Uterus (tissue), 4 donors: ENCODE measurements around the gene KATNAL1. TPM values are rescaled to one million over a fixed set of nuclear protein-coding genes. Genes with fewer than 3 reads are reported as not detected.

ENCODE experiments used
- DNase-seq, 2 donors: peaks; one replicate each; pipeline ENCODE4 v3.0.0-alpha.2; 2019 to 2020
- H3K27ac ChIP-seq, 2 donors: fragments of 200-600 bp; sonication (generic); 1 replicate in 1 of 2; 2 replicates in 1 of 2; pipeline ENCODE4 v1.5.1; 2016 to 2018
- H3K27me3 ChIP-seq, 2 donors: fragments of 200-600 bp; sonication (generic); one replicate each; pipeline ENCODE4 v1.5.1; 2018 to 2019; ENCODE audit warnings: control low read depth in 1 of 2
- H3K36me3 ChIP-seq, 2 donors: fragments of 200-600 bp; sonication (generic); one replicate each; pipeline ENCODE4 v1.5.1; 2019; ENCODE audit warnings: control low read depth in 1 of 2
- H3K4me1 ChIP-seq, 2 donors: fragments of 200-600 bp; sonication (generic); one replicate each; pipeline ENCODE4 v1.5.1; 2018 to 2019; ENCODE audit warnings: control low read depth in 1 of 2
- H3K4me3 ChIP-seq, 2 donors: fragments of 200-600 bp; sonication (generic); 1 replicate in 1 of 2; 2 replicates in 1 of 2; pipeline ENCODE4 v1.5.1; 2018 to 2019; ENCODE audit warnings: mild to moderate bottlenecking in 1 of 2
- H3K9me3 ChIP-seq, 2 donors: fragments of 200-600 bp; sonication (generic); one replicate each; pipeline ENCODE4 v1.5.1; 2019; ENCODE audit warnings: control low read depth in 1 of 2
- CTCF ChIP-seq, 4 experiments: fragments of 200-600 bp in 2 of 4; fragments of 450-650 bp in 2 of 4; sonication (generic) in 2 of 4; IDR thresholded peaks; one replicate each; pipeline ENCODE4 v1.5.1; 2016 to 2019; ENCODE audit warnings: antibody characterized with exemption in 4 of 4, mild to moderate bottlenecking in 2 of 4, moderate library complexity in 1 of 4
- POLR2A ChIP-seq, 2 donors: fragments of 450-650 bp; IDR thresholded peaks; one replicate each; pipeline ENCODE4 v1.6.1; 2016; ENCODE audit warnings: antibody characterized with exemption in 2 of 2, mild to moderate bottlenecking in 1 of 2, moderate library complexity in 1 of 2
- intact Hi-C: fragments of 100-400 bp; cut with DNase I; formaldehyde crosslinking; loops from one replicate; pipeline ENCODE4 v1.15.1; 2023; ENCODE audit warnings: low total_unique reads
- total RNA-seq, 4 donors: library from RNA; depleted of rRNA in 3 of 4; stranded (reverse); fragments of >200 nt in 3 of 4; gene quantifications; one replicate each; pipeline versions ENCODE4 v1.1.0 to v1.2.4, GENCODE V29; 2014 to 2023
- donor health status: DM: yes; HTN: yes; CAD: no.

Gene KATNAL1
- total RNA-seq, 4 donors from 2014 or later = 24.1 to 65.3 (median 49.9) TPM

- no peak for TF ChIP-seq POLR2A (IDR thresholded peaks at IDR 0.05)
- Histone ChIP-seq H3K9me3 (no peaks in the 10 kb centered on the region), H3K4me1 (no peaks in the 10 kb centered on the region), H3K27ac (no peak overlapping the region), H3K4me3 (no peak overlapping the region), H3K27me3 (no peaks in the 10 kb centered on the region), H3K36me3 (no peaks in the 10 kb centered on the region)
- intact Hi-C loops = no loop called here
- DNase-seq = no peak
Measured at GRCh38 chr13:30157616-30157993, 149.7 kb downstream of the KATNAL1 start.

- no peak for DNase-seq
- Histone ChIP-seq H3K36me3 (no peaks in the 10 kb centered on the region), H3K27ac (no peak overlapping the region), H3K4me1 (no peaks in the 10 kb centered on the region), H3K27me3 (no peaks in the 10 kb centered on the region), H3K9me3 (no peaks in the 10 kb centered on the region), H3K4me3 (no peak overlapping the region)
- intact Hi-C loops = no loop called here
- TF ChIP-seq CTCF (IDR thresholded peaks at IDR 0.05) (no peak), POLR2A (IDR thresholded peaks at IDR 0.05) (no peak)
Measured at GRCh38 chr13:30156826-30157615, 150.3 kb downstream of the KATNAL1 start.

GRCh38 chr13:30156270-30156669, 151.1 kb downstream of the KATNAL1 start:
- Histone ChIP-seq H3K27ac (no peak overlapping the region), H3K4me3 (no peak overlapping the region), H3K4me1 (no peaks in the 10 kb centered on the region), H3K36me3 (no peaks in the 10 kb centered on the region), H3K27me3 (no peaks in the 10 kb centered on the region), H3K9me3 (no peaks in the 10 kb centered on the region)
- DNase-seq = no peak
- TF ChIP-seq POLR2A (IDR thresholded peaks at IDR 0.05) (no peak), CTCF (IDR thresholded peaks at IDR 0.05) (no peak)
- intact Hi-C loops = no loop called here

- Histone ChIP-seq H3K4me1 (no peaks in the 10 kb centered on the region), H3K36me3 (no peaks in the 10 kb centered on the region), H3K27ac (no peak overlapping the region), H3K4me3 (no peak overlapping the region), H3K27me3 (no peaks in the 10 kb centered on the region), H3K9me3 (no peaks in the 10 kb centered on the region)
- DNase-seq = no peak
- TF ChIP-seq POLR2A (IDR thresholded peaks at IDR 0.05) (no peak), CTCF (IDR thresholded peaks at IDR 0.05) (no peak)
- intact Hi-C loops = no loop called here
Measured at GRCh38 chr13:30154931-30155330, 152.4 kb downstream of the KATNAL1 start.

- Histone ChIP-seq H3K4me3 (no peak overlapping the region), H3K27ac (no peak overlapping the region), H3K27me3 (no peaks in the 10 kb centered on the region), H3K36me3 (no peaks in the 10 kb centered on the region), H3K9me3 (no peaks in the 10 kb centered on the region), H3K4me1 (no peaks in the 10 kb centered on the region)
- intact Hi-C loops = no loop called here
- TF ChIP-seq CTCF (IDR thresholded peaks at IDR 0.05) (no peak), POLR2A (IDR thresholded peaks at IDR 0.05) (no peak)
- DNase-seq = no peak
Measured at GRCh38 chr13:30154531-30154930, 152.8 kb downstream of the KATNAL1 start.
